Lower leg skin (tissue), 3 donors: ENCODE data around the gene LRP5.

Experiments
- POLR2A ChIP-seq, 2 donors: fragments of 450-650 bp; IDR thresholded peaks; one replicate each; pipeline ENCODE4 v1.6.1; 2016 to 2017; ENCODE audit warnings: antibody characterized with exemption in 2 of 2, mild to moderate bottlenecking in 1 of 2, moderate library complexity in 1 of 2
- TF ChIP-seq, protein P1 (sequence below), 3 donors: fragments of 450-650 bp; IDR thresholded peaks; one replicate each; pipeline ENCODE4 v1.5.1; 2016; ENCODE audit warnings: antibody characterized with exemption in 3 of 3, mild to moderate bottlenecking in 3 of 3, moderate library complexity in 2 of 3

GRCh38 chr11:68433541-68433940 lies 121.2 kb downstream of the LRP5 start:
- TF ChIP-seq, protein P1, sequence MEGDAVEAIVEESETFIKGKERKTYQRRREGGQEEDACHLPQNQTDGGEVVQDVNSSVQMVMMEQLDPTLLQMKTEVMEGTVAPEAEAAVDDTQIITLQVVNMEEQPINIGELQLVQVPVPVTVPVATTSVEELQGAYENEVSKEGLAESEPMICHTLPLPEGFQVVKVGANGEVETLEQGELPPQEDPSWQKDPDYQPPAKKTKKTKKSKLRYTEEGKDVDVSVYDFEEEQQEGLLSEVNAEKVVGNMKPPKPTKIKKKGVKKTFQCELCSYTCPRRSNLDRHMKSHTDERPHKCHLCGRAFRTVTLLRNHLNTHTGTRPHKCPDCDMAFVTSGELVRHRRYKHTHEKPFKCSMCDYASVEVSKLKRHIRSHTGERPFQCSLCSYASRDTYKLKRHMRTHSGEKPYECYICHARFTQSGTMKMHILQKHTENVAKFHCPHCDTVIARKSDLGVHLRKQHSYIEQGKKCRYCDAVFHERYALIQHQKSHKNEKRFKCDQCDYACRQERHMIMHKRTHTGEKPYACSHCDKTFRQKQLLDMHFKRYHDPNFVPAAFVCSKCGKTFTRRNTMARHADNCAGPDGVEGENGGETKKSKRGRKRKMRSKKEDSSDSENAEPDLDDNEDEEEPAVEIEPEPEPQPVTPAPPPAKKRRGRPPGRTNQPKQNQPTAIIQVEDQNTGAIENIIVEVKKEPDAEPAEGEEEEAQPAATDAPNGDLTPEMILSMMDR (IDR thresholded peaks at IDR 0.05) = no peak
- TF ChIP-seq POLR2A (IDR thresholded peaks at IDR 0.05) = no peak
